HG02884 (cell line): ENCODE data around the gene ASGR2.
"Not testable (repeated sequence)": the region's sequence is repeated elsewhere in the genome, so short reads cannot be mapped to it uniquely, and the experiment has no call there.

Experiments used
- ATAC-seq: cut with Tn5 transposase; IDR thresholded peaks from one replicate; pipeline ENCODE4 v1.9.1; 2021; ENCODE audit warnings: mild to moderate bottlenecking, moderate library complexity; ENCODE audit not compliant: unreplicated experiment

Gene ASGR2

DNA sequence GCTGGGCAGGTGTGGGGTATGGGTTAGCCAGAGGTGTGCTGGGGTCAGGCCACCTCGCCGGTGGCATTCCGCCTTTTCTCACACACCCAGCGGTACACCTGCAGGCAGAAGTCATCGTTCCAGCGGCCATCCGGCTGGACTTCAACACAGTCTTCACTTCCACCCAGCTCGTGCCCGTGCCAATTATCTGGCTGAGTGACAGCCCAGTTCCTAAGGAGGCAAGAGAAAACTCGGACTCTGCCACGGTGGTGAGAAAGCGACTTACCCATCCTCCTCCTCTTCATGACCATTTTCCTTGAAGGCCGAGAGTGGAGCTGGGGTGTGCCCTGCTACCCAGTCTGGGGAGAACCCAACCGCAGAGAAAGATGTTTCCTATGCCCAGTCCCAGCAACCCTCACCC, 13.1 kb downstream of the ASGR2 start:
- ATAC-seq: no peak

DNA sequence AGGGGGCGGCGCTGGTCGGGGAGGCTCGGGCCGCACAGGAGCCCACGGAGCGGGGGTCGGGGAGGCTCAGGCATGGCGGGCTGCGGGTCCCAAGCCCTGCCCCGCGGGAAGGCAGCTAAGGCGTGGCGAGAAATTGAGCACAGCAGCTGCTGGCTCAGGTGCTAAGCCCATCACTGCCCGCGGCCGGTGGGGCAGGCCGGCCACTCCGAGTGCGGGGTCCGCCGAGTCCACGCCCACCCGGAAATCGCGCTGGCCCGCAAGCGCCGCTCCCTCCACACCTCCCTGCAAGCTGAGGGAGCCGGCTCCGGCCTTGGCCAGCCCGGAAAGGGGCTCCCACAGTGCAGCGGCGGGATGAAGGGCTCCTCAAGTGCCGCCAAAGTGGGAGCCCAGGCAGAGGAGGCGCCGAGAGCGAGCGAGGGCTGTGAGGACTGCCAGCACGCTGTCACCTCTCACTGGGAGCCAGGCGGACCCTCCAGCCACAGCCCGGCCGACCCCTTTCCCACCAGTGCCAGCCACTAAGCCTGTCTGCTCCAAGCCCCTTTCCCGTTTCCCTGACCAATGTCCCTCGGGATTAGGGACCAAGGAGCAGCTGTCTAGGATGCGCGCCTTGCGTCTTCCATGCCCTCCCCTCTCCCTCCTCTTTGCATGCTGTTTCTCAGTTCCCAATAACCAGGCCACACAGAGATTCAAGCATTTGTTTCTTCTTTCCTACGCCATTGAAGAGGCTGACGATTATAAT, 13.8 kb downstream of the ASGR2 start:
- not testable (repeated sequence) for ATAC-seq

DNA sequence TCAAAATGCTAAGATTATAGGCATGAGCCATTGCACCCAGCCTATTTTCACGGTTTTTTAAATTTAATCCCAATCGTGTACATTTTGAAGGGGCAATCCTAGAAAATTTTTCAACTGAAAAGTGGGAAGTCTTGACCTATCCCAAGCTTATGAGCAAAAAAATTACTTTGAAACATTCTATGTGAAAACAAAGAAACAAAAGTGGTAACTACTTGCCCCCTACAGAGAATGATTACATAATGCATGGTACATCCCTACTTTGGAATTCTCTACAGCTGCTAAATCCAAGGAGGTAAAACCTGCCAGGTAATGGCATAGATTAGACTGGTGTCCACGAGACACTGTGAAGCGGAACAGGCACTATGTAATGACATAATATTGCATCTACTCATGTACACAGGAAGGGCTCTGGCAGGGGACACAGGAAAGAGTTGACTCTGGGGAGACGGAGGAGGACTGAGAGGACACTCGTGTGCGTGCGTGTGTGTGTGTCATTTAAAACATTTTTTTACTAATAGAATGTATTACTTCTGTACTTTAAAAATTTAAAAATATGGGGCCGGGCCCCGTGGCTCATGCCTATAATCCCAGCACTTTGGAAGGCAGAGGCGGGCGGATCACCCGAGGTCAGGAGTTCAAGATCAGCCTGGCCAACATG, 15.7 kb downstream of the ASGR2 start:
- ATAC-seq: no peak

DNA sequence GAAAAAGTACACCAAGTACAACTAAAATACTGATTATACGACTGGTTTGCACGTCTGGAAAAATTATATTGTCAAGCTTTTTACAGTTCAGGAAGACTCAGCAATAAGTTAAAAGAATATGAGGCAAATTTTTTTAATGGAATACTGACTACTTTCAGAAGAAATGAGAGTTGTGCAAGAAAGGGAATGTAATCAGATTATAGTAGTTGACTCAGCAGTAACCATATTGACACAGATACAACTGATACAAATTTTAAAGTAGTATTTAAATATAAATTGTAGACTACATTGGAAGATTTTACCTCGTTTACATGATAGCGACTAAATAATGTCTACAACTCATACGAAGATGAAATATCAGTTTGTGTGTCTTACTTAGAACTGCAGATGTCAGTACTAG, 16.7 kb downstream of the ASGR2 start:
- no peak for ATAC-seq

DNA sequence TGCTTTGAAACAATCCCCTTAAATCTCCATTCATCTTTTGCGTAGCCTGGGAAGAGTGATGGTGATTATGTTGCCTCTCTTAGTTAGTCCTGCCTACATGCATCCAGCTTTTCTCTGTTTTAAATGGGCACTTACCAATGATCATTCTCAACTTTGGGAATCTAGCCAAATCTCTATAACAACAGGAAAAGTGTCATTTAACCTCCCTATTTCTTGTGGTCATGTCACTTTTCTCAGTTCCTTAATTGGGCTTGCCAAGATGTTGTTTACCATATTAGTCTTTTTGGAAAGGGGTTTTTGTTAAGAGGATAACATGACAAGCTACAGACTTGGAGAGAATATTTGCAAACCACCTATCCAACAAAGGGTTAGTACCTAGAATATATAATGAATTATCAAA, 19.0 kb downstream of the ASGR2 start:
- no peak for ATAC-seq

DNA sequence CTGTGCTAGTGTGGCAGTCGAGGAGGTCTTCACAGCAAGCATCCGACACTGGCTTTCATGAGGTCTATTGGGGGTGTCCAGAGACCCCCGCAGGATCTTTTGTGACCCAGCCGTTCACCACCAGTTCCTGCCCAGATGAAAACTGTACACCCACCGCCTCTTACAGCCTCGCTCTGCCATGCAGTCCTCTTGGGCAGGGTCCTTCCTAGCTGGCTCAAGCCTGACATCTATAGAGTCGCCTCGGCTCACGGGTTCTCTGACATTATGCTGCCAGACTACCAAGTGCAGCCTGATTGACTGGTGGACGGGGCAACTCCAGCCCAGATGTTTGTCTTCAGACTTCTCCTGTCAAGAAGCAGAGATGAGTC, 20.0 kb downstream of the ASGR2 start:
- ATAC-seq: no peak

DNA sequence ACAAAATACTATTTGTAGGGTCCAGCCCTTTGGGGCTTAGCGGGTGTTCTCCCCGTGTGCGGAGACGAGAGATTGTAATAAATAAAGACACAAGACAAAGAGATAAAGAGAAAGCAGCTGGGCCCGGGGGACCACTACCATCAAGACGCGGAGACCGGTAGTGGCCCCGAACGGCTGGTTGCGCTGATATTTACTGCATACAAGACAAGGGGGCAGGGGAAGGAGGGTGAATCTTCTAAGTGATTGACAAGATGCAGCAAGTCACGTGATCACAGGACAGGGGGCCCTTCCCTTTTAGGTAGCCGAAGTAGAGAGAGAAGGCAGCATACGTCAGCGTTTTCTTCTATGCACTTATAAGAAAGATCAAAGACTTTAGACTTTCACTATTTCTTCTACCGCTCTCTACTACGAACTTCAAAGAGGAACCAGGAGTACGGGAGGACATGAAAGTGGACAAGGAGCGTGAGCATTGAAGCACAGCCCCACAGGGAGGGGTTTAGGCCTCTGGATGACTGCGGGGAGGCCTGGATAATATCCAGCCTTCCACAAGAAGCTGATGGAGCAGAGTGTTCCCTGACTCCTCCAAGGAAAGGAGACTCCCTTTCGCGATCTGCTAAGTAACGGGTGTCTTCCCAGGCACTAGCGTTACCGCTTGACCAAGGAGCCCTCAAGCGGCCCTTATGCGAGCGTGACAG, 23.2 kb downstream of the ASGR2 start:
- not testable (repeated sequence) for ATAC-seq

DNA sequence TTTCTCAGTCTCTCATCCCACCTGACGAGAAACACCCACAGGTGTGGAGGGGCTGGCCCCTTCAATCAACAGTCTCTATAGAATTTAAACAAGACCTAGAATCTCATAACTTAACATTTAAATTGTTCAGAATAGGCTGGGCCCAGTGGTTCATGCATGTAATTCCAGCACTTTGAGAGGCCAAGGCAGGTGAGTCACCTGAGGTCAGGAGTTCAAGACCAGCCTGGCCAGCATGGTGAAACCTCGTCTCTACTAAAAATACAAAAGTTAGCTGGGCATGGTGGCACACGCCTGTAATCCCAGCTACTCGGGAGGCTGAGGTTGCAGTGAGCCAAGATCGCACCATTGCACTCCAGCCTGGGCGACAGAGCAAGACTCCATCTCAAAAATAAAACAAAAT, 25.1 kb downstream of the ASGR2 start:
- not testable (repeated sequence) for ATAC-seq

DNA sequence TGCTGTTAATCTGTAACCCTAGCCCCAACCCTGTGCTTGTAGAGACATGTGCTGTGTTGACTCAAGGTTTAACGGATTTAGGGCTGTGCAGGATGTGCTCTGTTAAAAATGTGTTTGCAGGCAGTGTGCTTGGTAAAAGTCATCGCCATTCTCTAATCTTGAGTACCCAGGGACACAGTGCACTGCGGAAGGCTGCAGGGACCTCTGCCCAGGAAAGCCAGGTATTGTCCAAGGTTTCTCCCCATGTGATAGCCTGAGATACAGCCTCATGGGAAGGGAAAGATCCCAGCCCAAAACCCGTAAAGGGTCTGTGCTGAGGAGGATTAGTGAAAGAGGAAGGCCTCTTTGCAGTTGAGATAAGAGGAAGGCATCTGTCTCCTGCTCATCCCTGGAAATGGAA, 26.2 kb downstream of the ASGR2 start:
- ATAC-seq: not testable (repeated sequence)

DNA sequence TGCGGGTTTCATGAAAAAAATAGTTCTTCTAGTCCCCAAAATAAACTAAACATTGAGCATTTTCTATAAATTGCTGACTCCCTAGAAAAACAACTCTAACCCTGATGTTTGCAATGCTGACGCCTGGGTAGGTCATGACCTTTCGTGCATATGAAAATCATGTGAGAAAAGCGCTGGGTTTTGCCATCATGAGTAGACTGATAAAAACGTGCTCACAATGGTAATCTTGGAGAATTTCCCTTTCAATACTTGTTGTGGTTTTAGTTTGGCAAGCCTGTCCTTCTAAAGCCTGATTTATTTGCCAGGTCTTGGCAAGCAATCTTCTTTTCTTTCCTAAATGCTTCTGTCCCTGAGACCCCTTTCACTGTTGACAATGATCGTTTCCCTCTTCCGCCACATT, 30.5 kb downstream of the ASGR2 start:
- ATAC-seq: no peak

DNA sequence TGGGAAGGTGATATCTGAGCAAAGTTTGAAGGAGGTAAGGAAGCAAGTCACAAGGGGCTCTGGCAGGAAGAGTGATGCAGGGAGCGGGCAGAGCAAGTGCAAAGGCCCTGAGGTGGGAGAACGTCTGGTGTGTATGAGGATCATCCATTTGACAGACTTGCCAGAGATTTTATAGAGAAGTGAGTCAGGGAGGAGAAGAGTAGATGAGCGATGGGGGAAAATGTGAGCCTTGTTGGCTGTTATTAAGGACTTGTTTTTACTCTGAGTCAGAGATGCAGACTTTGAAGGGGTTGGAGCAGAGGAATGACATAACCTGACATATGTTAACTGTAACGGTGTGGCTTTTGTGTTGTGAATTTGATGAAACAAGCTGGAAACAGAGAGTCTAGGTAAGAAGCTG, 31.0 kb downstream of the ASGR2 start:
- no peak for ATAC-seq

DNA sequence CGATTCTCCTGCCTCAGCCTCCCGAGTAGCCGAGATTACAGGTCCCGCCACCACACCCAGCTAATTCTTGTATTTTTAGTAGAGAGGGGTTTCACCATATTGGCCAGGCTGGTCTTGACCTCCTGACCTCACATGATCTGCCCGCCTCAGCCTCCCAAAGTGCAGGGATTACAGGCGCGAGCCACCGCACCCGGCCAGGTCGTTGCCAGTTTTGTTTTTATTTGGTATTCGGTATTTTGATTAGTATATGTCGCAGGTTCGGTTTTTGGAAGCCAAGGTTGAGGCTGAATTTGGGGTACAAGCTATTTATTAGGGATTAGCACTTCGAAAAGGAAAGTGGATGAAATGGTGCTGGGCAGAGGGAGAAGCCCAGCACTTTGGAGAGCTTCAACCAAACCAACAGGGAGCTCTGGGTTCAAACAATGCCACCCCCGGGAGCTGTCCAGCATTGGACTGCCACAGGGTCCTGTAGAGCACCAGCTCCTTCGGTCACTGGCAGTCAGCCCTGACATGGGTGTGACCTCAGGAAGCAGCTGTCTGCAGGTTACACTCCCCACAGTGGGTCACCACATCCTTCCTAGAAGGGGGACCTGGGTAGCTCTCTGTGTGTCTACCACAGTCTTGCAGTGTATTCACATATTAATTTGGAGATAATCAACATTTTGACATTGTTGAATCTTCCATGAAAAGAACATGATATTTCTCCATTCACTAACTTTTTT, 33.1 kb downstream of the ASGR2 start:
- ATAC-seq: no peak

DNA sequence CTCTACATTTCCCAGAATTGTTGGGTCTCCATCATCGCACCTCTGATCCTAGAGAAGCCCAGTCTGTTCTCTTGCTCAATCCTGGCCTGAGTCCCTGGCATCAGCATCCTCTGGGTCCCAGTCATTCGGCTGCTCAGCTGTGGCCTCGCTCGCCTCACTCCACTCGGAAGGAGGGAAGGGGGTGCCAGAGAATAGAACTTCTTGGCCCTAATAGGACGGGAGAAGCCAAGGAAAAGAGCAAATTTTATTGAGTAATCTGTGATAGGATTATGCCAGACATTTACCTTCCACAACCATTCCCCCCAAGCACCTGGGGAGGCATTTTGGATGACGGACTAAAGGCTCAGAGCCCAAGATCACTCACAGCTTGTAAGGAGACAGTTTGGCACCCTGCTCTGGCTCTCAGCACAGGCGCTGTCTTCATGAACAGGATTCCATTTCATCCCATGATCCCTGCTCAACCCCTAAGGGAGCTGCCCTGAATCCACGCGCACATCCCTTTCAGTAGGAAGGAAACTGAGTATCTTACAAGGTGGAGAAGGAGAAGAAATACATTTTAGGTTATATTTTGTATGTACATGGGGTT, 34.1 kb downstream of the ASGR2 start:
- no peak for ATAC-seq

DNA sequence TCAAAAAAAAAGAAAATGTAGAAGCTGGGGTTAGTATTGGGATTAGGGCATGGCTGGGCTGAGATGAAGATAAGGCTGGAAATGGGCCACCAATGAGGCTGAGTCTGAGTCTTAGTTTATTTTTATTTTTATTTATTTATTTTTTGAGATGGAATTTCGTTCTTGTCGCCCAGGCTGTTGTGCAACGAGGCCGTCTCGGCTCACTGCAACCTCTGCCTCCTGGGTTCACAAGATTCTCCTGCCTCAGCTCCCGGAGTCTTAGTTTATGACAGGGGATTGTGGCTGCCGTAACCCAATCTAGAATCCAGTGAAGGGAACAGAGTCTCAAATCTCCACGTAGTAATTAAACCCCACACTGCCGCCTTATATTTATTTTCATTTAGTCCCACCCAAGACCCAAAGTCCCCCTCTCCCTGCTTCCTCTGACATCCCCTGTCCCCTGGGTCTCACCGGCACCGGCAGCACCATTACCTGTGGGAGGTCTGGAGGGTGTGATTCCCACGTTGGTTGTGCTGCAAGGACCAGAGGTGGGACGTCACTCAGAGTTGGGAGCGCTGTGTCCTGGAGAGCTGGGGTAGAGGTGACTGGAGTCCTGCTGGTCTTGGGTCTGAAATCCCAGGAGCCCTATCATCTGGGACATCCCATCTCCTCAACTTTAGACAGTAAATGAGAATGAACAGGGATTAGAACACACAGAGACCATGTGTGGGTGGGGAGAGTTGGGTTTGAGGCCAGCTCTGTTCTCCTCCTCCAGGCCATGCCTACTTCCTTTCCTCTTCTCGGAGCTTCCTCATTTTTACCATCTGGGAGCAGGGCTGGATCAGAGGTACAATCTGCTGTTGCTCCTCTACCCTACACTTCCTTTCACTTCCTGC, 34.8 kb downstream of the ASGR2 start, which contains the start of gene CLEC10A:
Gene CLEC10A, minus strand, starts transcription at position 671 of the 875 bp plus-strand sequence. CDS start 1,439 bp downstream, outside the sequence.
- ATAC-seq: no peak

DNA sequence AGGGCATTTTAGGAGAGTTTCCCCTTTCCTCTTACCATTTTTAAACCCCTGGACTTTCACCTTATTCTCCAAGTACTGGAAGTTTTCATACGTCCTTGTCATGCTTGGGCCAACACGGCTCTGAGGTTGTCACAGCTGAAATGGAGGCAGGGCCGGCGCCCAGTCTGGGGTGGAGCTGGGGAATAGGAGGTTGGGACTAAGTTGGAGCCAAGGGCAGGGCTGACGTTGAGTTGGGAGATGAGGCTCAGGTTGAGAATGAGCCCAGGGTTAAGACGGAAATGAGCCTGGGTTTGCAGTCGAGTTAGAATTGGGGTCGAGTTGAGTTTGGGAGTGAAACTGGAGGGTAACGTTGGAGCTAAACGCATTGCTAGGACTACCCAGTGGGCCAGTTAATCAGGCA, 35.9 kb downstream of the ASGR2 start:
- no peak for ATAC-seq

DNA sequence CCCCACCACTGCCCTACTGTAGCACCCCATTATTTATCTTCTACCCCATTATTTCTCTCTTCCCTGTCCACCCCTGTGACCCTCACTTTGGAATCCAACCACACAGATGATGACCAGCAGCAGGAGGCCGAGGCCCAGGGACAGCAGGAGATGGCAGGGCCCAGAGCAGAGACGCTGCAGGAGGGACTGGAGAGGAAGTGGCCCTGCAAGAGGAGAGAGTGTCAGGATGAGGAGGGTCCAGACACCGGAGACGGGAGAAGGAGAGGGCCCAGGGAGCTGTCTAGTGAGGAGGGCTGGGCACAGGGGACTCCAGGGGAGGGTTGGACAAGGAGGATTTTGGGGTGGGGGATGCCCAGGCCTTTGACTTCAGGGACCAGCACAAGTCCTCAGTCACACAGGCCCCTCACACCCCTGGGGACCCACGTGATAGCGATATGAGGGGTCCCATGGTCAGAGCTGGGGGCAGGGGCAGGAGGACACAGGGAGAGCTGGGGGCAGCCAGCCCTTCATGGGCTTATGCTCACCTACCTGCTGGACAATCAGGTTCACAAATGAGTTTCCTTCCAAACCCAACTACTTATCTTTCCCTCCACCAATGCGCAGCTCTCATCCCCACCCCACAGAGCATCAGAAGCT, 36.6 kb downstream of the ASGR2 start:
- ATAC-seq: no peak

DNA sequence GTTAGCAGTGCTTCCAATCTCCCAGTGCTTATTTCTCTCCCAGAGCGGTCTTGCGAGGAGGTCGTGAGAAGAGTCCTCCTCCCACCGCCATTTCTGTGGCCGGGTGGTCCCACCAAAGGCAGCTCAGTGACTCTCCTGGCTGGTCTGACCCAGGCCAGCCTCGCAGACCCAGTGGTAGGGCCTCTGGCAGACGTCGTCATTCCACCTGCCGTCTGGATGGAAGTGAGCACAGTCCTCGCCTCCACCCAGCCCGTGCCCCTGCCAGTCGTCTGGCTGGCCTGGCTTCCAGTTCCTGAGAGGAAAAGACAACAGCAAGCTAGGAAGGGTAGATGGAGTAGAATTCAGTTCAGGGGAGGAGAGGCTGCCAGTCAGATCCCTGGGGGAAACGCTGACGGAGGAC, 39.7 kb downstream of the ASGR2 start:
- ATAC-seq: no peak

DNA sequence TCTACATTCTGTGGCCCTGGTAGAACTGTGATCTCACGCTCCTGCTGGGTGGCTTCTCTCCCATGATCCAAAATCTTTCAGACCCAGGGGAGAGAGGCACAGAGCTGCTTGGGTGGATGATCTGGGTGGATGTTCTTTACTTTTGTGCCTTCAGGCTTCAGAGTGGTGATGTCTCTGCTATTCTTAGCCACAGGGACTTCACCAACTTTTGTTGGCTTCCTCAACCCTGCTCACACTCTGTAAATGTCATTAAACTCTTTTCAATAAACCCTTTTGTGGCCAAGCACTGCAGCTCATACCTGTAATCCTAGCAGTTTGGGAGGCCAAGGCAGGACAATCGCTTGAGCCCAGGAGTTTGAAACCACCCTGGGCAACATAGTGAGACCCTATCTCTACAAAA, 42.2 kb downstream of the ASGR2 start:
- ATAC-seq: no peak

DNA sequence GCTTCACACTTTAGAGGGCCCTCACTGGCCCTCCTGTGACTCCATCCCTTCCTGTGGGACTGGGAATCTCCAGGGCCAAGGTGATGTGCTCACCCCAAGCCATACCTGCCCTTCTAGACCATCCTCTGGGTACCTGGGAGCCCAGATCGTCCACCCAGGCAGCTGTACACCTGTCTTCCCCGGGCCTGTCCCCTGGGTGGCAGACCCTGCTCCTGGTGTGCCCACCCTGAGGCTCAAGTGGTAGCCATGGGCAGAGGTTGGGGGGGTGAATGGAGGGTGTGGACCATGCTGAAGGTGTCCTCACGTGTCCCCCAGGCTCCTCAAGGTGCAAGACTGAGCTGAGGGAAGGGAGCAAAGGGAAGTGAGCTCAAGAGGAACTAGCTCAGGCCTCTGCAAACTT, 43.9 kb downstream of the ASGR2 start:
- no peak for ATAC-seq

DNA sequence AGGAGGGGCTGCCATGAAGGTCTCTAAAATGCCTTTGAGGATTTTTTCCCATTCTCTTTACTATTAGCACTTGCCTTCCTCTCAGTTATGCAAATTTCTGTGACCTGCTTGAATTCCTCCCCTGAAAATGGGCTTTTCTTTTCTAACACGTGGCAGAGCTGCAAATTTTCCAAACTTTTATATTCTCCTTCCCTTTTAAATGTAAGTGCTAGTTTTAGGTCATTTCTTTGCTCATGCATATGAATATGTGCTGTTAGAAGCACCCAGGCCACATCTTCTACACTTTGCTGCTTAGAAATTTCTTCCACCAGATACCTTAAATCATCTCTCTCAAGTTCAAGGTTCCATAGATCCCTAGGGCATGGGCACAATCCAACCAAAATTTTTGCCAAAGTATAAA, 46.4 kb downstream of the ASGR2 start:
- no peak for ATAC-seq
